ENCODE results near the gene RDH13. TPM values are rescaled to one million over a fixed set of nuclear protein-coding genes. Genes with fewer than 3 reads are reported as not detected.

RDH13 gene
- total and polyA plus RNA-seq, 2 experiments from 2014 or later: 6.4 to 7.8 TPM

GRCh38 chr19:55097864-55098715 lies 35.1 kb upstream of the RDH13 start:
- Histone ChIP-seq H4K20me1 (ENCODE audit: insufficient read depth) (no peaks in the 10 kb centered on the region), H3K9me3 (ENCODE audit: low read depth) (no peaks in the 10 kb centered on the region), H3K79me2 (ENCODE audit: insufficient read depth) (peaks cover 47% of the 10 kb centered on the region), H3K27me3 (replicated peaks; ENCODE audit: insufficient read depth) (no peaks in the 10 kb centered on the region), H3F3A (ENCODE audit: insufficient read depth) (no peaks in the 10 kb centered on the region), H3K4me2 (ENCODE audit: unreplicated experiment) (no peak overlapping the region), H3K4me1 (ENCODE audit: insufficient read depth) (no peaks in the 10 kb centered on the region), H3K36me3 (ENCODE audit: low read depth) (peaks cover 7% of the 10 kb centered on the region), H2AFZ (no peak overlapping the region), H3K9ac (no peak overlapping the region), H3K27ac (no peak overlapping the region), H3K9me2 (ENCODE audit: insufficient read depth) (no peaks in the 10 kb centered on the region), H3K4me3 (no peak overlapping the region)
- no peak for DNase-seq
- WGBS, 2 experiments (ENCODE audit: low coverage in 1 of 2, low lambda C conversion rate in 2 of 2, missing lambda C conversion rate in 2 of 2): 92% methylated on average over 21 to 23 of the region's 23 CpGs
- no peak for TF ChIP-seq EZH2 (IDR thresholded peaks at IDR 0.05; ENCODE audit: insufficient read depth, poor library complexity, severe bottlenecking)
- no peak for TF ChIP-seq EZH2phosphoT487 (IDR thresholded peaks at IDR 0.05; ENCODE audit: insufficient read depth, low read depth)
- in situ Hi-C loops (cut with MboI): no loop called here

- H4K20me1 ChIP-seq (ENCODE audit: insufficient read depth): no peaks in the 10 kb centered on the region
- H3K9me3 ChIP-seq (ENCODE audit: low read depth): no peaks in the 10 kb centered on the region
- no peak overlapping the region for H3K4me2 ChIP-seq (ENCODE audit: unreplicated experiment)
- no peaks in the 10 kb centered on the region for H3F3A ChIP-seq (ENCODE audit: insufficient read depth)
- H3K4me3 ChIP-seq: no peak overlapping the region
- 89% methylated on average over 18 to 23 of the region's 23 CpGs for WGBS, 2 experiments (ENCODE audit: low coverage in 1 of 2, low lambda C conversion rate in 2 of 2, missing lambda C conversion rate in 2 of 2)
- in situ Hi-C loops (cut with MboI): no loop called here
- DNase-seq: no peak
- no peaks in the 10 kb centered on the region for H3K27me3 ChIP-seq (replicated peaks; ENCODE audit: insufficient read depth)
- peaks cover 2% of the 10 kb centered on the region; the same call in 1 of the 2 replicates for H3K36me3 ChIP-seq (ENCODE audit: low read depth)
- H3K9ac ChIP-seq: no peak overlapping the region
- peaks cover 29% of the 10 kb centered on the region for H3K79me2 ChIP-seq (ENCODE audit: insufficient read depth)
- TF ChIP-seq EZH2phosphoT487 (IDR thresholded peaks at IDR 0.05; ENCODE audit: insufficient read depth, low read depth) (no peak), EZH2 (IDR thresholded peaks at IDR 0.05; ENCODE audit: insufficient read depth, poor library complexity, severe bottlenecking) (no peak)
- no peaks in the 10 kb centered on the region for H3K4me1 ChIP-seq (ENCODE audit: insufficient read depth)
- no peak overlapping the region for H3K27ac ChIP-seq
- no peaks in the 10 kb centered on the region for H3K9me2 ChIP-seq (ENCODE audit: insufficient read depth)
- no peak overlapping the region for H2AFZ ChIP-seq
Observed at GRCh38 chr19:55096061-55096701, 33.2 kb upstream of the RDH13 start.

- no peaks in the 10 kb centered on the region for H3K27me3 ChIP-seq (replicated peaks; ENCODE audit: insufficient read depth)
- H3K36me3 ChIP-seq (ENCODE audit: low read depth): peaks cover 8% of the 10 kb centered on the region; the same call in 1 of the 2 replicates
- H3K79me2 ChIP-seq (ENCODE audit: insufficient read depth): peaks cover 23% of the 10 kb centered on the region
- H3K9me2 ChIP-seq (ENCODE audit: insufficient read depth): no peaks in the 10 kb centered on the region
- in situ Hi-C loops (cut with MboI): no loop called here
- H3K4me1 ChIP-seq (ENCODE audit: insufficient read depth): no peaks in the 10 kb centered on the region
- H3K9ac ChIP-seq: no peak overlapping the region
- no peak overlapping the region for H3K4me2 ChIP-seq (ENCODE audit: unreplicated experiment)
- H3K27ac ChIP-seq: no peak overlapping the region
- no peaks in the 10 kb centered on the region for H4K20me1 ChIP-seq (ENCODE audit: insufficient read depth)
- H3K9me3 ChIP-seq (ENCODE audit: low read depth): no peaks in the 10 kb centered on the region
- H3K4me3 ChIP-seq: no peak overlapping the region
- no peak for DNase-seq
- no peak overlapping the region for H2AFZ ChIP-seq
- WGBS, 2 experiments (ENCODE audit: low coverage in 1 of 2, low lambda C conversion rate in 2 of 2, missing lambda C conversion rate in 2 of 2): 92 to 95% methylated on average over 15 to 23 of the region's 23 CpGs
- no peak for TF ChIP-seq EZH2phosphoT487 (IDR thresholded peaks at IDR 0.05; ENCODE audit: insufficient read depth, low read depth)
- no peak for TF ChIP-seq EZH2 (IDR thresholded peaks at IDR 0.05; ENCODE audit: insufficient read depth, poor library complexity, severe bottlenecking)
- no peaks in the 10 kb centered on the region for H3F3A ChIP-seq (ENCODE audit: insufficient read depth)
Observed at GRCh38 chr19:55095260-55096060, 32.5 kb upstream of the RDH13 start.
